GM21786 (cell line): ENCODE measurements around the gene EYA2.

Source experiments
- ATAC-seq: cut with Tn5 transposase; IDR thresholded peaks from one replicate; pipeline ENCODE4 v1.9.1; 2021; ENCODE audit not compliant: unreplicated experiment

The EYA2 gene

DNA sequence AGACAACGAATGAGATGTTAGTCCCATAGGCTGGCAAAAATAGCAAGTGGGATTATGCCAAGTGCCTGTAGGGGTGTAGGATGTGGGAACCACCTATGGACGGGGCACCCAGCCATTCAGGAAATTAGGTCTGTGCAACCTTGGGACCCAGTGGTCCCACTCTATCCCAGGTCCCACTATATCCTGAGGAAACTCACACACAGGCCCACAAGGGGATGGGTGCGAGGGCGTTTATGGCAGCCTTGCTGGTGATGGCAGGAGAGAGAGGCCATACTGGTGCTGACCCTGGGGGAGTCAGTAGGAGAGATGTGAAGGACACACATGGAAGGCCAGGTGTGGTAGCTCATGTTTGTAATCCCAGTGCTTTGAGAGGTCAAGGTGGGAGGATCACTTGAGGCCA is 163.6 kb downstream of the EYA2 start:
- ATAC-seq: no peak

DNA sequence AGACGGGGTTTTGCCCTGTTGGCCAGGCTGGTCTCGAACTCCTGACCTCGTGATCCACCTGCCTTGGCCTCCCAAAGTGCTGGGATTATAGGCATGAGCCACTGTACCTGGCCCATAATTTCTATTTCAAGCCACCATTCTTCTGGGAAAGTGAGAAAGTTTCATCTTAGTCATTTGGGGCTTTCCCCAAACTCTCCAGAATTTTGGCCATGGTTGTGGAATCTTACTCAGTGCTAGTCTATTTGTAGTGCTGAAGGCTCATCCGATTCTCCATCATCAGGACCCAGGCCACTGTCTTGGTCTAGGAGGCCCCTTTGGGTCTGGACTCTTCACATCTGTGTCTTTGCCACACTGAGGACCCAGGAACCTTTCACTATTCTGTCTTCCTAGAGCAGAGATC is 164.9 kb downstream of the EYA2 start:
- no peak for ATAC-seq

DNA sequence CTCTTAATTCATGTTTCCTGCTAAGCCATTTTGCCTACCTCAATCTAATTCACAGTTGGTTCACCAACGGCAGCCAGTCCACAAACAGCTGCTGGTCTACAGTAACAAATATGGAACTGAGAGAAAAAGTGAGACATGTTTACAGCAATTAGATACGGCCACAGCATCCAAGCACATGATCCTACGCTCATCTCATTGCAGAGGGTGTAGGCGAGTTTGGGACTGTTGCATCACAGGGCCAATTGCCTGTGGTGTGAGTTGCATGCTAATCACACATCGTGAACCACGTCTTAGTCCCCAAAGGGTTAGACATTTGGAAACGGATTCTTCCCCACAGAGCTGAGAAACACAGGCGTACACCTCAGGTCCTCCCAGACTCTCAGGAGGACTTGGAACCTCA is 166.9 kb downstream of the EYA2 start:
- no peak for ATAC-seq

DNA sequence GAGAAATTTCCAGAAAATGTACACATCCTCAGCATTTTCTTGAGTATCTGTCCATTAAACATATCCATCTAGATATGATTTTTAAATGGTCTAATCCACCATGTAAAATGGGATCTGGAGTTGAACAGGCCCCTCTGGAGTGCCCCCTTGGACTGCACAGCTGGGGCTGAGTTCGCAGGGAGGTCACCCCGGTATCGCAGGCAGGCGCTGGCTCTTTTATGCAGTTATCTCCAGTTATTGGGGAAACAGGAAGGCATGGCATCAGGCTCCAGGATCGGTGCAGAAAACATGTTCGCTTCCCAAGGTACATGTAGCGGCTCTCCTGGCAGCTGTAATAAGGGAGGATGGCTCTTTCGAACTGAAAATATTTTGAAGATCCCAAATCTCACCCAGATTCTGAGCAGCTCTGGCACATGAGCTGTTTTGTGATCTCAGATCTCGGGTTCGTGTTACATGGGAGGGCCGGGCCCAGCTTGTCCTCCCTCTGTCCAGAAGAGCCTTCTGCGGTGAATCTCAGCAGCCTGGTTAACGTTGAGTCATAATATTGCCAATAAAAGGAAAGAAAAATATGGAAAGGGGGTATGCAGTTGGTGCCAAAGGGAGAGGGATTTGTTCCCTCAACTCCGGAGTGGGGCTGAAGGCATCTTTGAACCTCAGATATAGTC is 167.7 kb downstream of the EYA2 start:
- ATAC-seq: no peak

DNA sequence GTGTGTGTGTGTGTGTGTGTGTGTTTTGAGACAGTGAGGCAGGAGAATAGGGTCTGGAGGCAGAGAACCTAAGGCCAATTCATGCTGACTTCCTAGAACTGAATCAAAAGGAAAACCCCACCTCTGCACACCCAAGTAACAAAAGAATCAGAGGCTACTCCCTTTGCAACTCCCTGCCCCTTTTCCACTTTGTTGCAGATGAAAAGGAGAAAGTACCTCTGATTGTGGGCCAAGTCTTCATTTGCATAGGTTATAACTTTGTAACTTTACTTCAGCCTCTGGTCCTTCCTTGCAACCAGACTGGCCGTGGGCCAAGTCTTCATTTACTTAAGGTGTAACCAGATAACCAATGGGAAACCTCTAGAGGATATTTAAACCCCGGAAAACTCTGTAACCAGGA is 168.8 kb downstream of the EYA2 start:
- no peak for ATAC-seq

DNA sequence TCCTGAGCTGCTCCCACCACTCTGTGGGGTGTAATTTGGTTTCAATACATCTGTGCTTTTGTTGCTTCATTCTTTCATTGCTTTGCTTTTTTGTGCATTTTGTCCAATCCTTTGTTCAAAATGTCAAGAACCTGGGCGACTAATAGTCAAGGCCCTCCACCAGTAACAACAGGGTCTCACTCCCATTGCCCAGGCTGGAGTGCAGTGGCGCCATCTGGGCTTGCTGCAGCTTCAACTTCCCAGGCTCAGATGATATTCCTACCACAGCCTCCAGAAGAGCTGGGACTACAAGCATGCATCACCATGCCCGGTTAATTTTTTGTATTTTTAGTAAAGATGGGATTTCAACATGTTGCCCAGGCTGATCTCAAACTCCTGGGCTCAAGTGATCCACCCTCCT is 169.2 kb downstream of the EYA2 start:
- no peak for ATAC-seq

DNA sequence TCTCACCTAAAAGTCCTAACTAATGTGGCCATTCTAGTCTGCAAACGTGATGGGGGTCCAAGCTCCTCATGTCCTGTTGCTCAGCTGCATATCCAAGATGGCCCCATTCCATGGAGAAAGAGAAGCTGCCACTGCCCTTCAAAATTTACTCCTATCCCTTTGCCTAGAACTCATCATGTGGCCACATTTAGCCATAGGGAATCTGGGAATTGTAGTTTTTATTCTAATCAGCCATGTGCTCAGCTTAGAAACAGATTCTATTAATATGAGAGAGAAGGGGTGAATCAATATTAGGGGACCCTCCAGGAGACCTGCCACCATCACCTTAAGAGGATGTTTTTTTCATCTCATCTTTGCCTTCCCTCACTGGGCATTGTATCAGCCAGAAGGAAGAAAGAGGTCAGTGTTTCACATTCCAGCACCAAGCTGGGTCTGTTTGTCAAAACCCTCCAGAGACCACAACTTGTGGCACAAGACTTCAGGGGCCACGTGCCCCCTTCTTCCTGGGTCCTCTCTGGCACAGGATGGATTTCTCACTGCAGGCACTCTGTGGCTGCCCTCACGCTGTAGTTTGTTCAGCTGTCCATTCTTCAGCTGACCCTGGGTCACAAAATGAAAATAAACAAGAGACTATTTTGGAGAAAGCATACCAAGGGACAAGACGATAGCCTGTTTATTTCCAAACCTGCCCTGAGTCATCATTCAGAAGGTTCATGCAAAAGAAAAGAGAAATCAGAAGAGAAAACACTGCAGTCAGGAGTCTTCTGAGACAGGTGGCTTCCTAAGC is 172.0 kb downstream of the EYA2 start:
- ATAC-seq: no peak

DNA sequence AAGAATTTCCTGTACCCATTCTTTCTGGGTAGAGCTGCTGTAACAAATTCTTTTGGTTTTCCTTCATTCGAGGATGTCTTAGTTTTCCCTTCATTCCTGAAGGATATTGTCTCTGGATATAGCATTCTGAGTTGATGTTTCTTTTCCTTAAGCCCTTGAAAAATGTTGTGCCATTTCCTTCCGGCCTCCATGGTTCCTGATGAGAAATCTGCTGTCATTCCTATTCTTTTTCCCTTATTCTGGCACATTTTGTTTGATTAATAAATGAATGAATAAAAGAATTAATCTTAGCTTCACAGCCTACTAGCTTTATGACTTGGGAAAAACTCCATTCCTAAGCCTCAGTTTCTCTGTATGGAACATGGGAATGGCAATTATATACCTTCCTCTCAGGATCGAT is 173.1 kb downstream of the EYA2 start:
- ATAC-seq: no peak

DNA sequence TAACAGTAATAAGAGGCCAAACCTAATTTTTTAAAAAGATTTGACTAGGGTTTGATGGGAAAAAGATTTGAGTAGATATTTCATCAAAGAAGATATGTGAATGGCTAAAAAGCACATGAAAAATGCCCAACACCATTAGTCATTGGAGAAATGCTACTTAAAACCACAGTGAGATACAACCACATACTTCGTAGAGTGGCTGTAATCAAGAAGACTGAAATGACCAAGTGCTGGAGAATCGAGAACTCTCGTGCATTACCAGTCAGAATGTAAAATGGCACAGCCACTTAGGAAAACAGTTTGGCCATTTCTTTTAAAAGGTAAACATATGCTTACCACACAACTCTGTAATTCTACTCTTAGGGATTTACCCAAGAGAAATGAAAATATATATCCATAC is 175.5 kb downstream of the EYA2 start:
- no peak for ATAC-seq

DNA sequence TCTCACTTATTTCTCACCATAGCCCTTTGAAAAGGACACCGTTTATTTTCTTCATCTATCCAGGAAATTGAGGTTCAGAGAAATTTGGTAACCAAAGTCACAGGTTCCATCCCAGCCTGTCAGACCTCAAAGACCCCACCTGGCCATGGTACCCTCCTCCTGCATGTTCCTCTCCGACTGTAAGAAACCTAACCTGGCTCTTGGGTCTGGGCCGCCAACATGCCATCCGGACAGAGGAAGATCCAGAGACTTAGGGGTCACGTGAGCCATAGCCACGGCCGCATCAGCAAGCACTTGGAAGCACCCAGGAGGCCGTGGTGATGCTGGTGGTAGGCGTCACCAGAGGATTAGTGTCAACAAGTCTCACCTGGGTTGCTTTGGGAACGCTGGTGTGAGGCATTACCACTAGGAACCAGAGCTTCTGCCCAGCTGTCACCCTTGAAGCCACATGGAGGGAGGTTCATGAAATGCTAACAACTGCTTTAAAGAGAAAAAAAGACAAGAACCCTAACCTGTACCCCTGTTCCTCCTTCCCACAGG is 177.1 kb downstream of the EYA2 start:
- ATAC-seq: no peak

DNA sequence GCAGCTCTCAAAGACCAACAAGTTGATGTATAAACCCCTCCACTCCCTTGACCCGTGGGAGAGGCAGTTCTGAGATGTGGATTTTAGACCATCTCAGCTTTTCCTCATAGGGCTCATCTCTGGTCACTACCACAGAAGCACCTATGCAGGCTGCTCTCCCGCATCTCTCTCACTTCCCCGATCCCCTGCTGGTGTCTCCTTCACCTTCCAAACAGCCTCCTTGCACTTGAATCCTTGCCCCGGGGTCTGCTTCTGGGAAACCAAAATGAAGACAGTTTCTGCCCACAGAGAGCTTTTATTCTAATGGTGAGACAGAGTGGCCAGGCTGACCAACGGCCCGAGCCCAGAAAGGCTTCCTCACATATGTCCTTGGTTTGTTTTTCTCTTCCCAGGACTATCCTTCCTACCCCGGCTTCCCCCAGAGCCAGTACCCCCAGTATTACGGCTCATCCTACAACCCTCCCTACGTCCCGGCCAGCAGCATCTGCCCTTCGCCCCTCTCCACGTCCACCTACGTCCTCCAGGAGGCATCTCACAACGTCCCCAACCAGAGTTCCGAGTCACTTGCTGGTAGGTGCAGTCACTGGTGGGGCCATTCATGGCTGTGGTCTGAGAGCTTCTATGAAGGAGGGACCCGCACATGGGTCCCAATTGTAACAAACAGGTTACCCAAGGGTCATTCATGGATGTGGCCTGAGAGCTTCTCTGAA is 179.3 kb downstream of the EYA2 start:
- ATAC-seq: no peak

DNA sequence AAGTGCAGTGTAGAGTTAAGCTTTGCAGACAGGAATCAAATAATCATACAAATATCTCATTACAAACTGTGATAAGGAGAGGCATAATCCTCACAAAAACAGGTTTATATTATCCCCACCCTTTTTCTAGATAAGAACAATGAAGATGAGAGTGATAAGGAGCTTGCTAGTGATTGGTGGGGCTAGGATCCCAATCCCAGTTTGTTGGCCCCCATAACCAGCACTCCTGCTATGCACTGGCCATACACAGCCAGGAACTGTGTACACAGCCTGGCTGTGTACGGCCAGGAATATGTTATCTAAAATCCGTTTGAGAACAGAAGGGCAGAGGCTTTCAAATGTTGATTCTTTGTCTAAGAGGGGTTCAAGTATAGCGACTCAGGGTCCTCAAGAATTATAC is 180.6 kb downstream of the EYA2 start:
- no peak for ATAC-seq

DNA sequence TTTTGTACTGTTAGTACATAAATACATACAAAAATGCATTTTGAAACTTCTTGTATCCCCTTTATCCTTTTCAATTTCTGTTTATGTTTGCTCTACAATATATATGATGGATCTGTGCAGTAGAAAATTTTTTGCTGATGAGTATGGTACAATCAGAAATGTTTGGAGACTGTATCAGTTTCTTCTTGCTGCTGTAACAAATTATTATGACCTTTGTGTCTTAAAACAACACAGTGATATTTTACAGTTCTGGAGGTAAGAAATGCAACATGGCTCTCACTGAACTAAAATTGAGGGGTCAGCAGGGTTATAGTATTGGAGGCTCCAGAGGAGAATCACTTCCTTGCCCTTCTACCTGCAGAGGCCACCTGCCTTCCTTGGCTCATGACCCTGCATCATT is 184.4 kb downstream of the EYA2 start:
- no peak for ATAC-seq

DNA sequence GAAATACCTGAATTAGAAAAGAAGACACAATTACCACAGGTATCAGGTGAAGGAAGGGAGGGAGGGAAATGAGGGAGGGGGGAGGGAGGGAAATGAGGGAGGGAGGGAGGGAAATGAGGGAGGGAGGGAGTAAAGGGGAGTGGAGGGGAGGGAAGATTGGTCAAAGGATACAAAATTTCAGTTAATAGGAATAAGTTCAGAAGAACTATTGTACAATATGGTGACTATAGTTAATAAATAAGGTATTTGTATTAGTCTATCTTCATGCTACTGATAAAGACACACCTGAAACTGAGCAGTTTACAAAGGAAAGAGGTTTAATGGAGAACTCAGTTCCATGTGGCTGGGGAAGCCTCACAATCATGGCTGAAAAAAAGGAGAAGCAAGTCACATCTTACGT is 185.7 kb downstream of the EYA2 start:
- no peak for ATAC-seq

DNA sequence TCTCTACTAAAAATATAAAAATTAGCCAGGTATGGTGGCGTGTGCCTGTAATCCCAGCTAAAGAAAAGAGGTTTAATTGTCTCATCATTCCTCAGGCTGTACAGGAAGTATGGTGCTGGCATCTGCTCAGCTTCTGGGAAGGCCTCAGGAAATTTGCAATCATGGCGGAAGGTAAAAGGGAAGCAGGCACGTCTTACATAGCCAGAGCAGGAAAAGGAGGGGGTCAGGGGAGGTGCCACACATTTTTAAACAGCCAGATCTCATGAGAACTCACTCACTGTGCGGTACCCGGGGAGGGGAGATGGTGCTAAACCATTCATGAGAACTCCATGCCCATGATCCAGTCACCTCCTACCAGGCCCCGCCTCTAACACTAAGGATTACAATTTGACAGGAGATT is 191.7 kb downstream of the EYA2 start:
- no peak for ATAC-seq

DNA sequence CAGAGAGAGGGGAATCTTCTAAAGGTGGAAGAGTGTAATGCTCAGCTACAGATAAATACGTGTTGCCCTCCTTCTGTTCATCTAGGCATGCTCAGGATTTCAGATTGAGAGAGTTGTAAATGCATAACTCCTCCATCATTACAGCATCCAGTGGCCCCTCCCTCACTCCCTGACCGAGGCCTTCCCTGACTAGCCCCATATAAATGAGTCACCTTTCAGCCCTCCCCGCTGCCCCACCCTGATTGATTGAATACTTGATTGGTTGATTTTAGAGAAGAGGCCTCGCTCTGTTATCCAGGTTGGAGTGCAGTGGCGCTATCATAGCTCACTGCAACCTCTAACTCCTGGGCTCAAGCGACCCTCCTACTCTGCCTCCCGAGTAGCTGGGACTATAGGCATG is 193.7 kb downstream of the EYA2 start:
- no peak for ATAC-seq

DNA sequence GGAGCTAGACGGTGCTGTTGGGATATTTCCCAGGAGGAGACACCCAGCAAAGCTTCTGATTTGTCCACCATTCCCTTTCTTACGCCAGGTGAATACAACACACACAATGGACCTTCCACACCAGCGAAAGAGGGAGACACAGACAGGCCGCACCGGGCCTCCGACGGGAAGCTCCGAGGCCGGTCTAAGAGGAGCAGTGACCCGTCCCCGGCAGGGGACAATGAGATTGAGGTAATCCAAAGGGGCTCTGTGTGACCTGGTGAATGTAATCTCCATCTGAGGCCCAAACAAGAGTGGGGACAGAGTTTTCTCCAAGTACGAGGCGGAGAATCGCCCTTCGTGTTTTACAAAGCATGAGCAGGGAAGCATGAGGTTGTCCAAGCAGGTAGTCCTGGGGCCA is 194.5 kb downstream of the EYA2 start:
- no peak for ATAC-seq

DNA sequence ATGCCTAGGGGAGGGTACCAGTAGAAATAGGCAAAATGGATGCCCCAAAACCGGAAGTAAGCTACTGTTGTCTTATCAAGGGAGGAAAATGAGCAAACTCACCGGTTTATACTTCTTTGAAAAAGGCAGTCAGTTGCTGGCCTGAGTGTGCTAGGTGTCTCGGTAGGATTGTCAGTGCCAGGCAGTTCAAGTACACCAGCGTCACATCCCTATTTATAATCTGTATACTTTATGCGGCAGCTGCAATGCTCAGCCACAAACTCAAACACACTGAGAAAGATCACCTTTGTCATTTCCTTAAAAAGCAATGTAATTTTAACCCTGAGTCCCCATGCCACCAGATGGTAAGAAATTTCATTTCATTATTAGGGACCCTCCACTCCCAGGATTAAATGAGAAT is 196.2 kb downstream of the EYA2 start:
- ATAC-seq: no peak

DNA sequence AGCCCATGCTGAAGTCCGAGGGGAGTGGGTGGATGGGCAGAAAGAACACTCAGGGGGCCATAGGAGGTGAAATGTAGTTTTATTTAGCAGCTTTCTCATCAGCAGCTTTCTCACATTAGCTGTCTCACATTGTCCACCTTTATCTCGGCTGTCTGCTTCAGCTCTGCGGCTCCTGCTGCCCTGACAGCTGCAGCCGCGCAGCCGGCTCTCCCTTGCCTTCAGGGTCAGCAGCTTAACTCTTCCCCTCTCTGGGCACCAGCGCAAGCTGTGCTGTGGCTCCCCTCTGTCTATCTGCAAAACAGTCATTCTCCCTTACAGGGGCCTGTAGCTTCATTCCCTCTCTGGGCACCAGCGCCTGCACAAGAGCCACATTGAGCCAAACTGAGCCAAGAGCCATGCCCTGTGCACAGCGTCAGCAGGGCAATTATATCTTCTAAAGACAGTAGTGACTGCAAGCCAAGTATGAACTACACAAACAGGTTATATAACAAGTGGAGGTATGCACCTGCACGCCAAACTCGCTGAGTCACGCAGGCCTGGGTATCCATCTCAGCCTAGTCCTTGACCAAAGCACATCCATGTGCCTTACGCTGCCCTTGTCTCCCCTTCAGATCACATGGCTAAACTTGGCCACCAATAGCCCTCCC is 198.8 kb downstream of the EYA2 start:
- ATAC-seq: no peak

DNA sequence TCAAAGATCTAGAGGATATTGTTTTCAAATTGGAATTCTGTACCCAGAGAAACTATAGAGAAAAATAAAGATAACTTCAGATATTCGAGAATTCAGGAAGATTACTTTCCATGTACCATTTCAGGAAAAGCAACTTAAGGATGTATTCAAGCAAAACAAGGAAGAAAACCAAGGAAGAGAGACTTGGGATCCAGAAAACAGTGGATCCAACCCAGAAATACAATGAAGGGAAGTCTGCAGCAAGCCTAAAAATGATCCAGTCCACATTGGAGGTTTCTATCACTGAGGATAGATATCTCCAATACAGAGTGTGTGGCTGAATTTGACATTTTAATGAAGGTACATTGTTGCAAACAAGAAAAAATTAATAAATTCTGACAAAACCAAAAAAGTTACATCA is 201.0 kb downstream of the EYA2 start:
- ATAC-seq: no peak
